PC-3 (cell line): ENCODE data around the gene IL1R2.

ENCODE experiments used
- CTCF ChIP-seq: fragments of 300-600 bp; sonication (generic); conservative IDR thresholded peaks from 2 replicates; pipeline ENCODE4 v1.5.1; 2017; ENCODE audit warnings: antibody characterized with exemption, low read depth, mild to moderate bottlenecking, low read length
- EZH2 ChIP-seq: fragments of 300-600 bp; sonication (generic); IDR thresholded peaks from one replicate; pipeline ENCODE4 v1.6.1; 2017; ENCODE audit warnings: antibody characterized with exemption, mild to moderate bottlenecking, low read length; ENCODE audit not compliant: unreplicated experiment
- EZH2phosphoT487 ChIP-seq: fragments of 300-600 bp; sonication (generic); IDR thresholded peaks from 2 replicates; pipeline ENCODE4 v1.6.1; 2018; ENCODE audit warnings: mild to moderate bottlenecking, antibody characterized with exemption, low read length, borderline replicate concordance

- TF ChIP-seq EZH2 (no peak), CTCF (no peak), EZH2phosphoT487 (no peak)
Measured at GRCh38 chr2:101974663-101975062, 17.1 kb upstream of the IL1R2 start.
